Stimulated activated CD4-positive, alpha-beta T cell treated with anti-CD3 and anti-CD28 coated beads, Interleukin-1b, Interleukin-23, amount 100 ng/mL, for 48 hours (primary cell): ENCODE results near the gene DBH.
A peak's percentile ranks its signal among the peaks of the same experiment; 100 is the strongest.
"Not testable (repeated sequence)": the region's sequence is repeated elsewhere in the genome, so short reads cannot be mapped to it uniquely, and the experiment has no call there.

Experiments used
- DNase-seq: peaks from one replicate; pipeline ENCODE4 v3.0.0-alpha.2; 2020

The DBH gene

DNA sequence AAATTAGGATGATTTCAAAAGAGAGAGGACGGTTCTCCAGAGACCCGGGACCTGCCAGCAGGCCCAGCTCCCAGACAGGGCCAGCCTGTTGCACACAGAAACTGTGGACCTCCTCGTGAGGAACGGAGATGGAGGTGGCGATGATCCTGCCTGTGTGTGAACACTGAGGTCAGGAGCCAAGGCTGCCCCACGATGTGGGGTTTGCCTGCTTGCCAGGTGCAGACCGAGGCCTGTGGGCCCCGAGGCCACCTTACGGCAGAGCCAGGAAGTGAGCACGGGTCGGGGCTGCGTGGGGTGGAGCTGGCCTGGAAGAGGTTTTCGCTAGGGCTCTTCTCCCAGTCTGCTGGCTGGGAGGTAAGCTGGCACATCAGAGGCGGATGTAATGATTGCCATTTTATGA is 31.3 kb upstream of the DBH start:
- DNase-seq, result no peak

DNA sequence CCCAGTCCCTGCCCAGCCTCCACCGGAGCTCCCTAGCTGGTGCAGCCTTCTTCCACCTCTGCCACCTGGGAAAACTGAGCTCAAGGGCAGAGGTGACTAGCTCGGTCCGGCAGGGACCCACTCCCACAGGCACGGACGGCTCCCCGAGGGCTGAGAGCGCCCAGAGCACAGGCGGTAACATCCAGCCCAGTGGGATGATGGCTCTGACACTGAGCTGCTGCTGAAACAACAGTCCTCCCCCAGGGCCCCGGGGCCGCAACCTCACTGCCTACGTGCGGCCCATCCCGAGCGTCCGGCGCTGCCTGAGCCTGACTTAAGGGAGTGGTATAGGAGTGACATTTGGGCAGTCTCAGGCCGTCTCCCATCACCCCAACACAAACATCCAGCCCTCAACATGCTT is 30.7 kb upstream of the DBH start:
- no peak for DNase-seq

DNA sequence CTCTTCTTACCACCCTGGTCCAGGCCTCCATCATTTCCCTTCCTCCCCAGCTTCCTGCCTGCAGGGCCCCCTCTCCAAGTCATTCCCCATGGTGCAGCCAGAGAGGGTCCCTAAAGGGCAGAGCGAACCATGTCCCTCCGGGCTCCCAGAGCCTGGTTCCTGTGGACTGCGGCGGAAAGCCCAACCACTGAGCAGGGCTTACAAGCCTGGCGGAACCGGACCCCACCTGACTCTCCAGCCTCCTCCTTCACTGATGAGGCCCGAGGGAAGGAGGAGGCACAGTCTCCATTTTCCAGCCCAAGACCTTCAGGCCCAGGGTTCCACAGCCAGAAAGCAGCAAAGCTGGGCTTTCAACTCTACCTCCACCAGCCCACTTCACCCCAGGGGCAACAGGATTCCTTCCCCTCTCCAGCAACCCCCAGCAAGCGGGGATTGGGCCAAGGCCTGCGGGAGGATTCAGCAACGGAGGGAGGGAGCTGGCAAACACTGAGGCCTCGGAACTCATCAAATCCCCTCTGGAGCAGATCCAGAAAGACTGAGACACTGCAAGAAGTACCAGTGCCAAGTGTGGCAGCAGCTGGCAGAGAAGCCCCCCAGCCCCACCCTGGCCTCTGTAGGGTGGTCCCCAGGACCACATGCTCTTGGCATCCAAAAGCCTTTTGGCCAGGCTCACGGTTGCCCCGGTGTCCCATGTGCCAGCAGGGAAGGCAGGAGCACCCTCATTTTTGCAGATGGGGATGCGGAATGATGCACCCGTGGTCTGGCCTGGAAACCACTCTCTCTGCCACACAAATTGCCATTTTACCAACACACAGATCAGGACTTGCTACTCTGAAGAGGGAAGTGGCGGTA is 30.1 kb upstream of the DBH start:
- DNase-seq, result no peak

DNA sequence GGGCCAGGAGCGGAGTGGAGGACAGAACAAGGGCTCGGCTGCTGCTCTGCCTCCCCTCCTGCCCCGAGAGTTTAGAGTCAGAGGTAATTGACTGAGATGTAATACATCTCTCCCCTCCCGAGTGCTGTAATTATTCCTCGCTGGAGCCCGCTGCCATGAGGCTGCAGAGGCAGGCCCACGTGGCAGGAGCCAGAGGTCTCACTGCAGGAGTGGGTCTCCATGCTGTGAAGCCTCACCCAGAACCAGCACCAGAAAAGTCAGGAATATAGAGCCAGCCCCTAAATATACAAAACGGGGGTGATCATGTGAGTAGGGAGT is 29.5 kb upstream of the DBH start:
- DNase-seq, result no peak

DNA sequence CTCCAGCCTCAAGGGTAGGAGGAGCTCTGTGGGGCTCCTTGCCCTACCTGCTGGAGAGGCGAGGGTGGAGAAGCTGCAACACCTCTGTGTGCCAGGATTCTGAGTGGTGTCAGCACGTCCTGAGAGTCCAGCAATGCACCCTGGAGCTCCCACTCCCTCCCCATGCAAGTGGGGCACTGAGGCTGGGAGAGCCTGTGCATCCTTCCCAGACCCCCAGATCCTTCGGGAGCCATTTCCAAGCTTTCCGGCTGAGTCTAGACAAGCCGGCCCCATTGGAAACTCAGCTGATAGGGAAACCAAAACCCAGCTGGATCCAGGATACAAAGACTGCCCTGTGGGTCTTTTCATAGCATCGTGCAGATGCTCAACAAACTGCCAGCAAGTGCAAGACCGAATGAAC is 28.8 kb upstream of the DBH start:
- no peak for DNase-seq

DNA sequence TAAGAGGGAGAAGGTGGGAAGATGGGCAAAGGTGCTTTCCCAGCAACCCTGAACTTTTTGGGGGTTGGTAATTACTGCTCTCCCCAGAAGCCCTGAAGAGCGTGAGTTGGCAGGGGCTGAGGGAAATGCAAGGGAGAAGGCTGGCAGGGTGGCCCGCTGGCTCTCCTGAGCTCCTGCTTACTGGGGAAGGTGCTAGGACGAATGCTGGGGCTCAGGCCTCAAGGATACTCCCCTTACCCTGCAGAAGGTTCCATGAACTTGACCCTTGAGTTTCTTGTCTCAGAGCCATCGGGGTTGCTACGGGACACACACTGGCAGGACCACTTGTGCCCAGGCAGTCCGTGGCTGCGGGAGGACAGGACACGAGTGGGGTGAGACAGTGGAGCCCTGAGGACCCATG is 28.2 kb upstream of the DBH start:
- no peak for DNase-seq

DNA sequence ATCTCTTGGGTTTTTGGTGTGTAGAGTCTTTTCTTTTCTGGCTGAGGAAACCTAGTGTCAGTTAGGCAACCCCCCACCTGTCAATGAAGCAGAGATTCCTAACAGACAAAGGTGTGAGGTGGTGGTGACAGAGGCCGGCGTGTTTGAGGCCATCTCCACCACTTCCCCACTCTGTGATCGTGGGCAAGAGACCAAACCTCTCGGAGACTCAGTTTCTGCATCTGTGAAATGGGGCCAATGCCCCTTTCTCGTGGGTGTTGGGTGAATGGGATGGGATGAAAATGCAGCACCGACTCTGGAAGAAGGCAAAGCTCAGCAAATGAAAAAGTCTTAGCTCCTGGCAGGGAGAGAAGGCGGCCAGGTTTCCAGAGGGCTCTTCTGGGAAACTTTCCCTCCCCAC is 27.8 kb upstream of the DBH start:
- DNase-seq, result no peak

DNA sequence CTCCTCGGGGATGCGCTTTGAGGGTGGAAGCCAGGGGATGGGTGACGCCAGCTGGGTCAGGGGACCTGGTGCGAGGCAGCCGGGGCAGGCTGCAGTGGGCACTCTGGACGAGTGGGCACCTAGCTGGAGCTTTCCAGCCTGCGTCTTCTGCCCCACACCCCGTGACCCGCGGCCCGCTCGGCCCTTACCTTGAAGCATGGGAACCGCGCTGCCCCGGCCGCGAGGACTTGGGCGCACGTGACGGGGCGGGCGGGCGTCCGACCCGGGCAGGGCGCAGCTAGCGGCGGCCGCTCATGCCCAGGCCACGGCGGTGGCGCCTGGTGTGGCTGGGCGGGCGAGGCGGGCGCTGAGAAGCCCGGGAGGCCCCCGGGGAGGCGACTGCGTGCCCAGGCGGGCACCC is 27.3 kb upstream of the DBH start:
- no peak for DNase-seq

DNA sequence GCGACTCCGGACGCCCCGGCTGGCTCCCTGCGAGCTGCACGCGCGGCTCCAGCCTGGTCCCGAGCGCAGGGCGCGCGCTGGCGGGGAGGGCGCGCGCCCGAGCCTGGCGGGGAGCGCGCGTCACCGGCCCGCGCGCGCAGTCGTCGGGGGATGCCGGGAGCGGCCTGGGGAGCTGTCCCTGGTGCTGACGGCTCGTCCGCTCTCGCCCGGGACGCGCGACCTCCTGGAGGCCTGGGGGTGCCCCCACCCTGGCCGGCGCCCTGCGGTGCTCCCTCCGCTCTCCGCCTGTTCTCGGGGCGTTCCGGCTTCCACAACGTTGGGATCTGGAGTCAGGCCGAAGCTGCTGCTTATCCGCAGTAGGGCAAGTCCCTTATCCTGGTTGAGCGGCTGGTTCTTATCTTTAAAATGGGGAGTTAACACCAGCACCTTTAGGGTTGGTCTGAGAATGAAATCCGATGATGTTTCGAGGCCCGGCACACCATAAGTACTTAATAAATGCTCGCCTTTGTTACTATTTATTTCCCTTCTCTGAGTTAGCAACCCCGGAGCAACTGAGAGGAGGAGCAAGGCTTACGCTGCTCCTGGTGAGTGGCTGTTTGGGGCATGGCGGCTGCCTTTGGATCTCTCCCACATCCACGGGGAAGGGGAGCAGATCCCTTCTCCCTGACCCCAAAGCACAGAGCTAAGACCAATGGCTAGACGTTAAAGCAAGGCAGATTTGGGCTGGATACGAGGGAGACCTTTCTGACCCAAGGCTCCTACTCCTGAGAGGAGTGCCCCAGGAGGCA is 26.7 kb upstream of the DBH start, which contains the start of gene FAM163B:
FAM163B (minus strand) TSS at position 79 of the 788 bp plus-strand sequence. CDS start 29,166 bp downstream, outside the sequence.
- DNase-seq, result peak; percentile 16

DNA sequence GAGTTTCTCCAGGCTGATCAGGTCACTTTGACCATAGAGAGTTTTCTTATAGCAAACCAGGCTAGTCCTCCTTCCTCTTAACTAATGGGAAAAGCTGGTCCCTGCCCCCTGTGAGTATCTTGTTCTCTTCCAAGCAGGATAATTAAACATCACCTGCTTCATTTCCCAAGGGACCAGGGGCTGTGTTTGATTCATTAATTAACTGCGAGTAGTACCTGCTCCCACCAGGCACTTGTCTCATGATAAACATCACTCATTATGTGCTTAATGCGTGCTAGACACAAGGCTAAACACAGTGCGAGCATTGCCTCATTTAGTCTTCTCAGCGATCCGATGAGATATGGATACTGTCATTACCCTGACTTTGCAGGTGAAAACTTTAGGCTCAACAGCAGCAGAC is 25.3 kb upstream of the DBH start:
- no peak for DNase-seq

DNA sequence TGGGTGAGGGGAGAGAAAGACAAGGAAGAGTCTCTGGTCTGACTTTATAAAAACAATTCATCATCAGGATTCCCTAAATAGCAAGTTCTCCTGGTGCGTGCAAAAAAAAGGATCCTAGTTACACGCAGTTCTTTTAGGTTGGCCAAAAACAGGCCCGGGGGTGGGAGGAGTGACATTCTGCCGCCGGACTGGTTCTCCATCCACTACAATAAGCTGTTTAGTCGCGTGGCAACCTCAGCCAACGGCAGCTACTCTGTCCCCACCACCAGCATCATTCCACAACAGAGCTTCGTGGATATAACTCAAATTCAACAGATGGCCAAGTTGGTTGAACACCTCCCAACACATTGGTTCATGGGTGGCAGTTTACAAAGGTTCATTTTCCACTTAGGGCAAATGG is 24.1 kb upstream of the DBH start:
- DNase-seq, result no peak

DNA sequence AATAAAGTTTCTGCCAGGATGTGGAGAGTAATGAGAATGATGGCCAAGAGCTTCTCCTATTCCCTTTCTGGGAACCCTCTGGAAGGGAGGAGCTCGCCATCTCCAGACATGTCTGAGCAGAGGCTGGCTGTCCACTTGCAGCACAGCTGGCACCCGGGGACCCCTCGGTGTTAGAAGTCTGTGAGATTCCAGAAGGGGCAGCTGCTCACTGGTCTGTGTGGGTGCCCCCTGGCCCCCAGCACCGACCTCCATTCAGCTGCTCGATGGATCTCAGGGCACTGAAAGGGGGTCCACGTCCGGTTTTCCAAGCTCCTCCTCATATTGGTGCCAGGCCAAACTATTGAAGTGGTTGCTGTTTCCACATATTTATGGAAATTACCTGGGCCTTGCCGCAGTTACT is 23.3 kb upstream of the DBH start:
- no peak for DNase-seq

DNA sequence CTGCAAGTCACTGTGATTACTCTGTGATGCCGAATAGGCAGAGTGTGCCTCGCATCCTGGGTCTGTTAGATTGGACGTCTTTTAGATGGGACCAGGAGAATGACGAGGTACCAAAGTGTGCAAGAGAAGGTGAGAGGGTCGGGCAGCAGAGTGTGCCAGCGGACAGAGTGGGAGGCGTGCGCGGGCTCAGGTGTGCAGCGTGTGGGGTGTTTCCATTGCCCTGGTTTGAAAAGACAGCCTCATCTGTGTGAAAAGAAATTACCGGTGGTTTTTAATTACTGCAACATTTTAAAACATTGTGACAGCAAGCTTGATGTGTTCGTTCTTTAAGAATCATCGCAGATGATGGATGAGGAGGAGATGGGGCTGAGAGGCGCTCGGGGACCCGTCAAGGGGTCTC is 22.7 kb upstream of the DBH start:
- no peak for DNase-seq

DNA sequence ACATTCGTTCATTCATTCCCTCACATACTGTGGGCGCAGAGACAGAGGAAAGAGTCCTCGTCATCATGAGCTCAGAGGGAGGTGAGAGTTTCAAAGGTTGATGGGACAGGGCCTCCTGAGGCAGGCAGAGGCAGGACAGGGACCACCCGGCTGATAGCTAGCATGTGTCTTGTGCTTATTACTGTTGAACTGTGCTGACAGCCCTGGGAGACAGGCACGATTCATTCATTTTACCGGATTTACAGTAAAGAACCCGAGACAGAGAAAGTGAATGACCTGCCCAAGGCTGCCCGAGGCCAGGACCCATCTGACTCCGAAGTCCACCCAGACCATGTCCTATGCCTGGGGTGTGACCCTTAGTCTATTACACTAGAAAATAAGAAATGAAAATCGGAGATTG is 22.1 kb upstream of the DBH start:
- no peak for DNase-seq

DNA sequence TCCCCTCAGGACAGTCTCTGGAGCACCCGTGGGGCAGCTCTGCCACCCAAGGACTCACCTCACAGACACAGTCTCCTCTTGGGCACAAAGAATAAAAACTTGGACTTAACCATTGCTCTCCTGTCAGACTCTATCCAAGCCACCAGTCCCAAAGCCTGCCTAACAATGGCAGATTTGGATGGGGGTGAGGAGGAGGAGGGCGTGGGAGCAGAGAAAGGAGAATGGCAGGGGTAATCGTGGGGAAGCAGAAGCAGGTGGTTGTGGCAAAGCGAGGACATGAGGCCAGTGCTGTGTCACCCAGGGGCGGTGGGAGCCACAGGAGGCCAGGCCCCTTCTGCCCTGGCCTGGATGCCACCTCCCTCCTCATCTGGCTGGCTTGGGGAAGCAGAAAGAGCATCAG is 21.5 kb upstream of the DBH start:
- no peak for DNase-seq

DNA sequence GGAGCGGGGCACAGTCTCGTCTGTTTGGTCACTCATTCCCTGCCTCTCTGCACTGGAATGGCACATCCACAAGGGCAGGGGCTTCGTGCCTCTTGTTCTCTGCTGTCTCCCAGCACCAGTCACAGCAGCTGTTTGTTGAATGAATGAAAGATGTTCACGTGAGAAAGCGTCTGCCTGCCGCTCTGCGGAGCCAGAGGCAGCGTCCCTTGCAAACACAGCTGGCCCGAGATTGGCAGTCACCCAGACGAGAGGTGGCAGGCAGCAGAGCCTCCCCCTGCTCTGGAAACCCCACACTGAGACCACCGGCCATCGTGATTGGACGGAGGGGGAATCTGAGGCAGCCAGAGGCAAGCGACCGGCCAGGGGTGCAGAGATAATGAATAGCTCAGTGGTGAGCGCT is 21.0 kb upstream of the DBH start:
- DNase-seq, result no peak

DNA sequence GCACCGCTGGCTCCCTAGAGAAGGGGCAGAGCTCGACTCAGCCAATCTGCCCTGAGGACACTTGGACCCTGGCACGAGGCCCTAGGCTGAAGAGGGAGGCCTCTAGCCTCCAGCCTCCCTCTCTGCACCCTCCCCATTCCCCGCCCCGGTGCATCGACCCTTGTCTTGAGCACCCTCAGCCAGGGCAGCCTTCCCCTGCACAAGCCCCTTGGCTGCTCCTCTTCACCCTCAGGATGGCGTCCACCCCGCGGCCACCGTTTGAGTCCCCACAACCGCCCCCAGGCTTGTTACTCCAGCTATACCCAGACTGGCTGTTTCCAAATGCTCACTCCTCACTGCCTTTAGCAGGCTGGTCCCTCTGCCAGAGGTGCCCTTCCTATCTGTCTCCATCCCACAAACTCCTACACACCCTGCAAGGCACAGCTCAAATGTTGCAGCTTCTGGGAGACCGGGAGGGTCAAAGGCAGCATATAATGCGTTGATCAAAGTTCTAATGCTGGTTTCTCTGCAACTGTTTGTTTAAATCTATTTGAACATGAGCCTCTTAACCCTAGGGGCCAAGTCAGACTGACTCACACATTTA is 20.5 kb upstream of the DBH start:
- no peak for DNase-seq

DNA sequence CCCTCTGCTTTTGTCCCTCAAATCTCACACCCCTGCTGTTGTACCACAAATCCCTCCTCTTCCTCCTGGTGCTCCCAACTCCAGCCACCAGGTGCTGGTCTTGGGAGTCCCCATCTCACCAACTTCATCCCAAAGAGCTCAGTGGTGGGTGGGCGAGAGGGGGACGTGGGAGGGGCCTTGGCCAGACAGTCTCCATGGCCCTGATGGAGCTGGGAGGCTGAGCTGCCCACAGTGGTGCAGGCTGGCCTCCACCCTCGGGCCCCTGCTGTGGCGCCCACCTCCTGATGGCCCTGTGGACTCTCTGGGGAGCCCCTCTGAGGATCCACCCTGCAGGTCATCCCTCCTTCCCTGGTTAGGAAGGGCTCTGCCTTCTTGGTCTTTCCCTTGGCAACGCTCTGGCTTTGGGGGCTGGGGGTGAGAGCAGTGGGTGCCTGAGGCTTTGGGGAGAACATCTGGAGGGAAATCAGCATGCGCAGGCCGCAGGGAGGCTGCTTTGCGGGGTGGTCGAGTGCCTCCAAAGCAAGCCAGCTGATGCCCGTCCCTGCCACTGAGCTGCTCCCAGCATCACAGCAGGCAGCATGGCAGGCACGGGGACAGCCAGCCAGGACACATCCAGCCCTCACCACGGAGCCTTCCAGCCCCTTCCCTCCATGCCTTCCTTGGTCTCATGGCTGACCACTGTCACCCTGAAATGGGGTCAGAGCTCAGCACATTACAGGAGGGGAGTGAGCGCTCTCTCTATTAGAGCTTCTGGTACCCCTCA is 19.3 kb upstream of the DBH start:
- DNase-seq, result no peak

DNA sequence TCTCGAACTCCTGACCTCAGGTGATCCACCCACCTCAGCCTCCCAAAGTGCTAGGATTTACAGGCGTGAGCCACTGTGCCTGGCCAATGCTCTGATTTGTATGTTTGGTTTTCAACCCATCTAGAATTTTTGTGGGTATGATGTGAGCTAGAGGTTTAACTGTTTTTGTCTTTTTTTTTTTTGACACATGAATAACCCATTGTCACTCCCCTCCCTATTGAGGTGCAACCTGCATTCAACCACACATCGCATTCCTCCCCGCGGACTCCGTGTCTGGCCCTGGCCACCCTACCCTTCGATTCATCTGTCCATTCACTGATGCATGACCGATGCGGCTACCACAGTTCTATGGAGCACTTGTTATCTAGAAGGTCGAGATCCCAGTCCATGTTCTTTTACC is 17.4 kb upstream of the DBH start:
- no peak for DNase-seq

DNA sequence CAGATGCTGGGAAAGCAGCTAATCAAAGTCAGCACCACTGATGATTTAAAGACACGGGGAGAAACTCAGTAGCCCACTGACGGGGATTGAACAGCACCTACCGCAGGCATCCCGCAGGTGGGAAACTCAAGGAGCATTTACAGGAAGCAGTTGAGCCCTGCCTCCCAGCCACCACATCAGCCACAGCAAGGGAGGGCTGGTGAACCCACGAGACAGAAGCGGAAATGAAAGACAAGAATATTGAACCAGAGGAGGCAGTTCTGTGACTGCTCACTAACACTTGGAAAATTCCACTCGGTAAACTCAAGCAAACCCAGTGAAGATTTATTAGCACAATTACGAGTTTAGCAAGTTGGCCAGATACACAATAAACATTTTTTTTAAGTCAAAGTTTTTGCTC is 16.4 kb upstream of the DBH start:
- peak; percentile 40 for DNase-seq

DNA sequence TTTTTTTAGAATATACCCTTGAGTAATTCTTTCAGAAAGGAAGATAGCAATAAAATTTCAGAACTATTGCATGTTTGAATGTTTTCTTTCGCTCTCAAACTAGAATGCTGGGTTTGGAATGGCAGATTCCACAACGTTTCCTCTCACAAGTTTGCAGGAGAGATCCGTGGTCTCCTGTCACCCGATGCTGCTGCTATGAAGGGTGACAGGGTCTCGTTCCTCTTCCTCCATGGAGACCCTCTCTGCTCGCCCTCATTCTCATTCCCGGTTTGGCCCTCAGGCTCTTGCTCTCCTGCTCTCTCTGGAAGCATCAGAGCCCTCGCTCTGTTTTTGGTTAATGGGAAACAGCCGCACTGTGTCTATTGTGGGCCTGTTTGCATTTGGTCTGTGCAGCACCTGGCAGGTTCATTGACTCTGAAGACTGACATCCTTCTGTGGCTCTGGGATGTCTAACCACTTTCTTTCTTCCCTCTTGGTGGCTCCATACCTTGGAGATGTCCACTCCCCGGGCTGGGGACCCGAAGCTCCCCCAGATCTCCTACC is 14.4 kb upstream of the DBH start:
- no peak for DNase-seq

DNA sequence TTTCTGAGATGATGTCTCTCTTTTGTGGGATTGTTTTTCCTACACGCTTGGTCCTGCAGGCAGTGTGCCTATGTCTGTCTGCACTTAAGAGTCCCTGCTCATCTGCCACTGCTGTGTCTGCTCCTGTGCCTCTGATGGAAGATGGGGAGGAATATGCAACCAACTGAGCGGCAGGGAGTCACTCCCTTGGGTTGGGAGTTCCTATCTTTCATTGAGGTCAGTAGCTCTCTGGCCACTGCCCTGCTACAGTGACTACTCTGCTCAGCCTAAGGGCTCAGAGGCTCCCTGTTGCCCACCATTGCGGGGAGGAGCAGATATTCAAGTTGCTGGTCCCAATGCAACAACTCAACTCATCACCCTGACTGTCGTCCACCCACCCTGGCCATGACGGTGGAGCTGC is 13.6 kb upstream of the DBH start:
- DNase-seq, result no peak

DNA sequence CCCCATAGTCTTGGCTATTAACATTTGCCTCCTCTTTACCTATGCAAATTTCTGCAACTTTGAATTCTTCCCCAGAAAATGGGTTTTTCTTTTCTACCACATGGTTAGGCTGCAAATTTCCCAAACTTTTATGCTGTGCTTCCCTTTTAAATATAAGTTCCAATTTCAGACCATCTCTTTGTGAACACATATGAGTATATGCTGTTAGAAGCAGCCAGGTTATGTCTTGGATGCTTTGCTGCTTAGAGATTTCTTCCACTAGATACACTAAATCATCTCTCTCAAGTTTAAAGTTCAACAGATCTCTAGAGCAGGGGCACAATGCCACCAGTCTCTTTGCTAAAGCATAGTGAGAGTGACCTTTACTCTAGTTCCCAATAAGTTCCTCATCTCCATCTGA is 10.2 kb upstream of the DBH start:
- DNase-seq, result not testable (repeated sequence)
